ENCODE measurements around the gene TMEM229A. TPM values are rescaled to one million over a fixed set of nuclear protein-coding genes. Genes with fewer than 3 reads are reported as not detected.

Gene TMEM229A
- total RNA-seq, 1 donor from 2014 or later: not detected

Other genes with a start within 250 kb of the TMEM229A start
- gene HYAL4, start 187.9 kb downstream of the TMEM229A start, total RNA-seq: 0.39 and 1.0 TPM in 2 replicates
- gene SPAM1, start 107.8 kb downstream of the TMEM229A start, total RNA-seq: not detected in 2 replicates